Thyroid gland (tissue), 4 donors: Measurements from ENCODE around the gene RARB.

Experiments
- CTCF ChIP-seq, 6 experiments: fragments of 200-600 bp in 3 of 6; fragments of 450-650 bp in 3 of 6; sonication (generic) in 3 of 6; IDR thresholded peaks; one replicate each; pipeline ENCODE4 v1.5.1; 2016 to 2019; ENCODE audit warnings: antibody characterized with exemption in 6 of 6, mild to moderate bottlenecking in 2 of 6, inconsistent platforms in 1 of 6, moderate library complexity in 1 of 6
- POLR2A ChIP-seq, 2 donors: fragments of 450-650 bp; IDR thresholded peaks; one replicate each; pipeline ENCODE4 v1.6.1; 2017; ENCODE audit warnings: antibody characterized with exemption in 2 of 2, mild to moderate bottlenecking in 2 of 2, moderate library complexity in 1 of 2

- no peak for TF ChIP-seq POLR2A (IDR thresholded peaks at IDR 0.05)
- TF ChIP-seq CTCF (IDR thresholded peaks at IDR 0.05) = peak in 5 of 6 experiments; percentile 13 to 48 (median 28)
Measured at GRCh38 chr3:25532431-25533162, 104.5 kb downstream of the RARB start.
